Activated T-helper 1 cell treated with anti-CD3 and anti-CD28 coated beads, Interleukin-12 subunit alpha, Interleukin-12 subunit beta, Interleukin-2, Interleukin-4 antibody, amounts not matched to agents 30 ng/mL and 10 ng/mL and 1 ng/mL, durations not matched to agents 14 hours and 24 hours and 36 hours (primary cell): Measurements from ENCODE around the gene BBS1. TPM values are rescaled to one million over a fixed set of nuclear protein-coding genes. Genes with fewer than 3 reads are reported as not detected.

Experiments used
- total RNA-seq: library from RNA; stranded (reverse); gene quantifications from 2 replicates; pipeline ENCODE4 v1.2.3, GENCODE V29; 2022

Gene BBS1
- total RNA-seq, 1 donor from 2014 or later, result 18.1 TPM

Other genes with a start within 250 kb of the BBS1 start
- 123 and 124 TPM in 2 replicates for gene RAB1B, start 242.0 kb upstream of the BBS1 start, total RNA-seq
- 1.7 and 1.8 TPM in 2 replicates for gene CNIH2, start 232.5 kb upstream of the BBS1 start, total RNA-seq
- 125 and 127 TPM in 2 replicates for gene YIF1A, start 221.5 kb upstream of the BBS1 start, total RNA-seq
- not detected in 2 replicates for gene TMEM151A, start 218.7 kb upstream of the BBS1 start, total RNA-seq
- 0.10 TPM in 1 of 2 replicates, not detected in the other for gene CD248, start 193.6 kb upstream of the BBS1 start, total RNA-seq
- 0.78 and 0.86 TPM in 2 replicates for gene RIN1, start 174.2 kb upstream of the BBS1 start, total RNA-seq
- 63.1 and 67.1 TPM in 2 replicates for gene BRMS1, start 165.5 kb upstream of the BBS1 start, total RNA-seq
- gene B4GAT1, start 163.0 kb upstream of the BBS1 start, total RNA-seq, result 10.6 and 12.1 TPM in 2 replicates
- 14.3 and 16.6 TPM in 2 replicates for gene SLC29A2, start 138.9 kb upstream of the BBS1 start, total RNA-seq
- not detected in 2 replicates for gene NPAS4, start 89.6 kb upstream of the BBS1 start, total RNA-seq
- gene MRPL11, start 71.8 kb upstream of the BBS1 start, total RNA-seq, result 93.0 and 93.6 TPM in 2 replicates
- gene PELI3, start 43.7 kb upstream of the BBS1 start, total RNA-seq, result 15.3 and 15.8 TPM in 2 replicates
- 102 and 112 TPM in 2 replicates for gene DPP3, start 30.2 kb upstream of the BBS1 start, total RNA-seq
- gene ZDHHC24, start 35.4 kb downstream of the BBS1 start, total RNA-seq, result 14.6 and 15.6 TPM in 2 replicates
- 0.05 TPM in 1 of 2 replicates, not detected in the other for gene ACTN3, start 36.3 kb downstream of the BBS1 start, total RNA-seq
- 0.71 and 0.73 TPM in 2 replicates for gene CTSF, start 58.0 kb downstream of the BBS1 start, total RNA-seq
- gene CCDC87, start 82.4 kb downstream of the BBS1 start, total RNA-seq, result 0.29 and 0.37 TPM in 2 replicates
- gene CCS, start 82.5 kb downstream of the BBS1 start, total RNA-seq, result 25.3 and 32.1 TPM in 2 replicates
- gene RBM14, start 106.0 kb downstream of the BBS1 start, total RNA-seq, result 198 and 200 TPM in 2 replicates
- 131 and 133 TPM in 2 replicates for gene RBM4, start 128.1 kb downstream of the BBS1 start, total RNA-seq
- gene RBM4B, start 167.3 kb downstream of the BBS1 start, total RNA-seq, result 14.3 and 16.6 TPM in 2 replicates
- 0.91 and 1.1 TPM in 2 replicates for gene SPTBN2, start 218.6 kb downstream of the BBS1 start, total RNA-seq